CD4-positive, alpha-beta T cell treated with Interleukin-6 at 100 ng/mL for 8 hours (primary cell): ENCODE data around the gene PWWP2B.
A peak's percentile ranks its signal among the peaks of the same experiment; 100 is the strongest.

Experiments used
- DNase-seq: peaks from one replicate; pipeline ENCODE4 v3.0.0-alpha.2; 2020; ENCODE audit warnings: mixed read lengths, low spot score

The PWWP2B gene

DNA sequence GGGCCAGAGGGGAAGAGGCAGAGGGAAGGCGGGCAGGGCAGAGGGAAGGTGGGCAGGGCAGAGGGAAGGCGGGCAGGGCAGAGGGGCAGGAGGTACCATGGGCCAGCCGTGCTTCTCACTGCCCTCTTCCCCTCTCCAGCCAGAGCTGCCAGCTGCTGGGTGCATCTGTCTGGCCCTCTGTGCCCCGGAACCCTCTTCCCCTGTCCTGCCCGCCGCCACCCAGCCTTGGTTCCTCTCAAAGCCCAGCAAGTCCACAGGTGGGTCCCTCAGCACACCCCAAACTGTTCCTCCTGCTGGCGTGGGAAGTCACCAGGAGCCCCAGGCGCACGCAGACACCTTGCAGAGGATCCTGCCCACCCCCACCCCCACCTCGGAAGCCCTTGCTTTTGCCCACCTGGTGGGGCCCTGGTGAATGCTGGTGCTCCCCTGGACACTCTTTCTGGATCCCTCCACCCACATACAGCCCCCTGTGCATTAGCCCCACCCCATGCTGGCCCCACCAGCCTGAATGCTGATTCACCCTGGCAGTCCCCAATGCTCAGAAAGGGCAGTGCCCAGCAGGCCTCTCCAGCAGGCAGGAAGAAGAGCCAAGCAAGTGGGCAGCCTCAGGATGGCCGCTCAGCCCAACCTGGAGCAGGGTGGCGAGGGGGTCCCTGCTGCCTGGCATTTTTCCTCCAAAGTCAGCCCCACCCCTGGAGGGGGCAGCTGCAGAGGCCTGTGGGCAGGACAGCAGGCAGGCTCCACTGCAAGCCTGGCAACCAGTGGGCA lies 1.9 kb upstream of the PWWP2B start:
- no peak for DNase-seq

DNA sequence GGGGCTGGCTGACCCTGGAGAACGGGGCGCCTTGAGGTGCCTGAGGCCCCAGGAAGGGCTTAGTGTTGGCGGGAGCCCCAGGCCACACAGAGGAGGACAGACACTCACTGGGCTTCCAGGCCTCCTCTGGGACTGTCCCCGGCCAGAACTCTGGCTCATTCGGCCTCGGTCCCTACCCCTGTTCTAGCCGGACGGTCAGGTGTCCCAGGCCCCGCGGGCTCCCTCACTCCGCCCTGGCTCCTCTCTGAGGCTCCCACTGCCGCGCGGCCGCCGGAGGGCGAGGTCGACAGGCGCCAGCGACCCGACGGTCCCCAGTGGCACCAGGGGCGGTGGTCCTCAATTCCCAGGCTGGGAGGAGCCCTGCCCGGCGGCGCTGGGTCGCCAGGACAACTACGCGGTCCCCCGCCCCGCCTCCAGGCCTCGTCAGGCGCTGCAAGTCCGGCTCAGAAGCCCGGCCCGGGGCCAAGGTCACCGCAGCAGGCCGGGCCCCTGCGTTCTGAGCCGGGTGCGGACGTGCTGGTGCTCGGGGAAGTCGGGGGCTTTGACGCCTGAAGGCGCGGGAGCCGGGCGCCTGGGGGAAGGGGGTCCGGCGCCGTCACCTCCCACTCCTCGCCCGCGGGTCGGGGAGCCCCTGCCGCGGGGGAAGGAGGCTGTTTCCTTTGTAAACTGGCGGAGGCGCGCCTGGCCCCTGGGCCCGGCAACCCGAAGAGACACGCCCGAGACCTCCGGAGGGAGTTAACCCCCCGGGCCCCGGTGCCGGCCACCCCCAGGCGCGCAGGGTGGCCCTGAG lies 1.1 kb upstream of the PWWP2B start:
- DNase-seq = peak; percentile 21

DNA sequence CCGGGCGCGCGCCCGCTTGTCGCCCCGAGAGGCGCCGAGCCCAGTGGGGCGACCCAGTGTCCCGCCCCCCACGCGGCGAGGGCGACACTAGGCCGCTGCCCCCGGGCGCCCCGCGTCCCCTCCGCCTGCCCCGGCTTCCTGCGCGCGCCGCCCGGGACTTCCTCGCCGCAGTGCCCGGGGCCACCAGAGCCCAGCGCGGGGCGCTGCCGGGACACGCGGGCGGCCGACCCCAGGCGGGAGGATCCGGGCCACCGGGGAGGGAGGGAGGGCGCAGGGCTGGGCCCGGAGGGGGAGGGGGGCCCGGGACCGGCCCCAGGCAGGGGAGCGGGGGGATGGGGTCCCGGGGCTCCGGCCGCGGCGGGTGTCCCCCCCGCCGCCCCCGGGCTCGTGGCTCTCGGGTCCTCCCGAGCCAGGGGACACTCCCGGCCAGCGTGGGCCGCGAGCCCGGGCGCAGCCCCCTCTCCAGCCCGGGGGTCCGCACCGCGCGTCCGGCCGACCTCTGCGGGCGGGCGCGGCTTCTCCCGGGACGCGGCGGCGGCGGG lies 435 bp upstream of the PWWP2B start:
- peak; percentile 64 for DNase-seq

DNA sequence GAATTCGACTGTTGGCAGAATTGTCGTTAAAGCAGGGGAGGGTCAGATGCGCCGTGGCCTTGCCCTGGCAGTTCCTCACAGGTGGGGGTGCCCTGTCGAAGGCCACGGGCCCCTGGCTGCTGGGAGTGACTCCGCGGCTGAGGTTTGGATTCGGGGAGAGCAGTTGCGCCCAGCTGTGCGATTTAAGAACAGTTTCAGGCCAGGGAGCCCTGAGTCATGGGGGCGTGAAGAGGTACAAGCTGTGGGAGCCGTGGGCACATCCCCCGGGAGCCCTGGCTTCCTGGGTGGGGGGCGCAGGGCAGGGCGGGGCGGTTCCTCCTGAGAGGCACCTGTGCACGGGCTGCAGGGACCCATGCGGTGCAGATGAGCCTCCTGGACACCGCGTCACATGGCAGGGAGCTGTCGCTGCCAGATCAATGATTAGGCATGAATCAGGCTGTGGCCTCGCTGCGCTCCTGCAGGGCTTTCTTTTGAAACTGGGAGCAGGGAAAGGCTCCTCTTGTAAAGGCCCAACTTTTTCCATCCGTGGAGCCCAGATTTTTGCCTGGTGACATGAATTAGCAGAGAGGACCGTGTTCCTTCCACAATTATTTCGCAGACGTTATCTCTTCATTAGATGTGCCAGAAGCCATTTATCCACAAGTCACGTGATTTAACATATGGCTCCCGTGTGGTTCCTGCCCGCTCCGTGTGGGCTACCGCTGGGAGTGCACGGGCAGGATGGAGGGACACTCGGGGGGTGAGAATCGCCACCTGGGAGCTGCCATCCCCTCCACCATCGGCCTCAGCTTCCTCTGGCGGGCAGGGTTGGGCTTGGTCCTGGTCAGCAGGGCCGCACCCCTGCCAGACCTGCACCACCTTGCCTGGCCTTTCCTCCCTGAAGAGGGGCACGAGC lies 918 bp downstream of the PWWP2B start:
- DNase-seq = peak; percentile 17

DNA sequence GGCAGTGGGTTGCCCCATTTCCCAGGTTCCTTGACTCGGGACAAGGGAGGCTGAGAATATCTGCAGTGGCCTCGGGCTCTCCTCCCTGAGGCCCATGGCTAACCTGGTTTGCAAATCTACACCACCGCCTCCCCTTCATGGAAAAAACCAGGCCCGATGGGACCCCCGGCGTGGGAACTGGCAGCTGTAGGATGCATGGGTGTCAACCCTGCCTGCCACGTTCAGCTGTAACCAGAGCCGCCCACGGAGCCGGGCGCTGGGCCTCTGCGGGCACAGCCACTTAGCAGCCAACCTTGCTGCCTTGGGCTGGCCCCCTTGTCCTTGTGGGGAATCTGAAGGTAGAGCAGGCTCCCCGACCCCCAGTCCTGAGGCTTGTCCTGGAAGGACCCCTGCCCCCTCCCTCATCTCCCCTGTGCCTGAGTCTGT lies 1.6 kb downstream of the PWWP2B start:
- DNase-seq = no peak

DNA sequence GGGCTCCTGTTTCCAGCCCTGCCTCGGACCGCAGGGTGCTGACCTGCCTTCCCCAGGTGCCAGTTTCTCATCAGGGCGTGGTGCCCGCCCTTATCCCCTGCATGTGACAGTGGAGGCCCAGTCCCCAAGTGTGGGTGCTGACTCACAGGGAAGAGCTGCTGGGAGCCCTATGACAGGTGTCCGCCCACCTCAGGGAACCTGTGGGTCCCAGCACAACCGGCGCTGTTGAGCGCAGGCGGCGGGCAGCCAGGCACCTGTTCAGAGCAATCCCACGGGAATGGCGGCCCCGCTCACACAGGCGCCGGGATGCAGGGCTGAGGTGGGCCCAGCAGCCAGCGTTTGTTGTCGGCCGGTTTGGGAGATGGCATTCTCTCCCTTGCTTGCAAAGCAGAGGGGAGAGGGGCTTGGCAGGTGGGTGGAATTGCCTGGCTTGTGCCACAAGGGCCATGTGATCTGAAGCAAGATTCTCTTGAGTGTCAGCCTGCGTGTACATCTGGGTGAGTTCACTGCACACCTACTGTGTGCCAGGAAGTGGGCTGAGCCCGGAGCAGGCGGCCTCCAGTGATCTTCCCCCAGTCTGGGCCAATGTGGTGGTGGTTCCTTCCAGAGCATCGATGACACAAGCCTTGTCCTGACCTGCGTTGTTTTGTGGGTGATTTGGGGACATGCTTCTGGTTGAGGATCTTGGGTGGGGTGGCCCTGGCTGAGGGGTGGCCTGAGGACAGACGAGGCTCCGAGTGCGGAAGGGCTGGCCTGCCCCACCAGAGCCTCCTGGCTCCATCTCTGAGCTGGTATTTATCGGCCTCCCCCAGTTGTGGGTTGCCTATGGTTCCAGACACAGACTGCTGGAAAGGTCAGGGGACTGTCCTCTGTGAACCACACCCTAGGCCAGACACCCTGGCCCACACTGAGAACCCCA lies 2.4 kb downstream of the PWWP2B start:
- DNase-seq = no peak

- no peak for DNase-seq
Observed at GRCh38 chr10:132400041-132400546, 3.1 kb downstream of the PWWP2B start.

- no peak for DNase-seq
Observed at GRCh38 chr10:132400547-132401151, 3.6 kb downstream of the PWWP2B start.

DNA sequence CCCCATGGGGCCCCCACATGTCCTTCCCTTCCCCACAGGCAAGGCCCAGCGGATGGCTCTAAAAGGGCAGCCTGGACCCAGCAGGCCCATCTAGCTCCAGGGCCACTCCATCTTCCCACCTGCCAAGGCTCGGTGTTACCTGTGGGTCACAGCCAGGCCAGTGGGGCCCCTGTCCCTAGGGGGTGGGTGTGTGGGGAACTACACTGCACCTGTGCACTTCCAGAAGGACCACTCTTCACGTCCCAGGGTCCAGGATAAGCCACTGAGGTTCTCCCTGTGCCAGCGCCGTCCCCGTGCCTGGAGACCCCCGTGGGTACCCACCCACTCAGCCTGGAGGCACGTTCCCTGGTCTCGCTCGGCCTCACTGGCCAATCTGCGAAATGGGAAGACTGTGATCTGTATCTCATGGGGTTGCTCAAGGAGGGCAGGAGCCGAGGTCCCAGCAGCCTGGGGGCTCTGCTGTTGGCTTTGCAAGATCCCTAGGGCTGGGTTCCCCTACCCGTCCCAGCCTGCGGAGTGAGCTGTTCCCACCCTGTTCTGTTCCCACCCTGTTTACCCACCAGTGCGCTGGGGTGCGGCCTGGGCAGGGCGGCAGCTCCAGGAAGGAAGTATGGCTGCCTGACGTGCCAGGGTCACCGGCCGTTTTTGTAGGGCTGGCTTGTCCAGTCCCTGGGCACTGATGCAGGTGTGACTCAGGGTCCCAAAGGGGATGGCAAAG lies 4.6 kb downstream of the PWWP2B start:
- DNase-seq = no peak

DNA sequence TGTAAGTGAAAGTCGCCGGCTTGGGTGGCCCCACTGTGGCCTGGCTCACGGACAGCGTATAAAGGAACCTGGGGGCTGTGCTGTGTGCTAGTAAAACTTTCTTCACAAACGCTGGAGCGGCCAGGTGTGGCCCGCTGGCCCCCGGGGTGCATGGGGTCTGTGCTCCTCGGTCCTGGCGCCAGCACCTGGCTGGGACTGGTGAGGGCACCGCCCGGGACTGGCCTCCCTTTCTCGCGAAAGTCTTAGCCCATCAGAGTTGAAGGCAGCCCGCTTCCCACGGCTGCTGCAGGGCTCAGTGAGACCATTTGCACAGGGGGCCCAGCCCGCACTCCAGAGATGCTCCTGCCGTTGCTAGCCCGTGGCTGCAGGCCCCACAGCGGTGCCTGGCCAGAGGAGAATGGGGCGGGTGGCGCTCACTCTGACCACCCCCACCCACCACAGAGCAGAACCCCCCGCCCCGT lies 5.8 kb downstream of the PWWP2B start:
- DNase-seq = no peak

- no peak for DNase-seq
Observed at GRCh38 chr10:132403511-132404168, 6.6 kb downstream of the PWWP2B start.

- no peak for DNase-seq
Observed at GRCh38 chr10:132404169-132404880, 7.3 kb downstream of the PWWP2B start.

- DNase-seq = no peak
Observed at GRCh38 chr10:132404911-132405462, 8.0 kb downstream of the PWWP2B start.

DNA sequence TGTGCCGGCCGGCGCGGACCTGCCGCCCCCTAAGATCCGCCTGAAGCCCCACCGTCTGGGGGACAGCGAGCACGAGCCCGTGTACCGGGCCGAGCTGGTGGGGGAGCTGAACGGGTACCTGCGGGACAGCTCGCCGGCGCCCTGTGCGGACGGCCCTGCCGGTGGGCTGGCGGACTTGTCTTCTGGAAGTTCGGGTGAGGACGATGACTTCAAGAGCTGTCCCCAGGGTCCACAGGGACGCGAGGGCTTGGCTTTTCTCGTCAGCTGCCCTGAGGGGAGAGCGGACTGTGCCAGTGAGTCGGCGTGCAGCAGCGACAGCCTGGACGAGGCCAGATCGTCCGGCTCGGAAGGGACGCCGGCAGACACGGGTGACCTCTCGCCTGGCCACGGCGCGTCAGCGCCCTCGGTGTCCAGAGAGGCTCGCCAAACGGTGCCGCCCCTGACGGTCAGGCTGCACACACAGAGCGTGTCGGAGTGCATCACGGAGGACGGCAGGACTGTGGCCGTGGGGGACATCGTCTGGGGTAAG lies 8.5 kb downstream of the PWWP2B start:
- no peak for DNase-seq

- no peak for DNase-seq
Observed at GRCh38 chr10:132406181-132406580, 9.2 kb downstream of the PWWP2B start.

- DNase-seq = no peak
Observed at GRCh38 chr10:132406750-132407149, 9.8 kb downstream of the PWWP2B start.

- DNase-seq = no peak
Observed at GRCh38 chr10:132407243-132407746, 10.3 kb downstream of the PWWP2B start.
